K562 (cell line): Measurements from ENCODE around the gene PLPP4.

Experiments used
- CTCF ChIP-seq, 3 experiments: IDR thresholded peaks in 2 of 3; conservative IDR thresholded peaks in 1 of 3; 2 replicates each; pipeline ENCODE4 v1.5.1; 2011 to 2012; ENCODE audit warnings: low read length in 3 of 3, mild to moderate bottlenecking in 3 of 3, control low read depth in 2 of 3, improper control_type of control experiment in 1 of 3, inconsistent platforms in 1 of 3, low read depth in 1 of 3, mixed read lengths in 1 of 3, moderate library complexity in 1 of 3; ENCODE audit not compliant: insufficient read depth in 2 of 3
- RAD21 ChIP-seq, 2 experiments: fragments of 250-450 bp in 1 of 2; fragments of 450-650 bp in 1 of 2; sonication (Bioruptor Pico) in 1 of 2; formaldehyde crosslinking in 1 of 2; IDR thresholded peaks in 1 of 2; conservative IDR thresholded peaks in 1 of 2; 2 replicates each; pipeline versions ENCODE4 v1.4.0 to v1.8.0; 2020 to 2022; ENCODE audit warnings: mild to moderate bottlenecking in 2 of 2, moderate library complexity in 1 of 2
- TEAD4 ChIP-seq, 2 experiments: sonication (generic) in 1 of 2; formaldehyde crosslinking in 1 of 2; IDR thresholded peaks; 2 replicates each; pipeline versions ENCODE4 v1.6.1 to v1.8.0; 2012 to 2022; ENCODE audit warnings: borderline replicate concordance in 1 of 2, inconsistent platforms in 1 of 2, low read length in 1 of 2, mild to moderate bottlenecking in 1 of 2, missing genetic modification reagents in 1 of 2
- TF ChIP-seq, protein P1 (sequence below), 2 experiments: fragments of 200-800 bp in 1 of 2; sonication (Bioruptor generic) in 1 of 2; sonication (generic) in 1 of 2; formaldehyde crosslinking in 1 of 2; IDR thresholded peaks in 1 of 2; conservative IDR thresholded peaks in 1 of 2; 2 replicates each; pipeline versions ENCODE4 v1.5.0 to v1.6.1; 2016 to 2020; ENCODE audit warnings: missing compliant biosample characterization in 1 of 2, missing genetic modification characterization in 1 of 2, missing genetic modification reagents in 1 of 2
- TF ChIP-seq, protein P2 (sequence below): fragments of 450-650 bp; formaldehyde crosslinking; IDR thresholded peaks from 2 replicates; pipeline ENCODE4 v1.4.0; 2022; ENCODE audit warnings: missing genetic modification characterization

DNA sequence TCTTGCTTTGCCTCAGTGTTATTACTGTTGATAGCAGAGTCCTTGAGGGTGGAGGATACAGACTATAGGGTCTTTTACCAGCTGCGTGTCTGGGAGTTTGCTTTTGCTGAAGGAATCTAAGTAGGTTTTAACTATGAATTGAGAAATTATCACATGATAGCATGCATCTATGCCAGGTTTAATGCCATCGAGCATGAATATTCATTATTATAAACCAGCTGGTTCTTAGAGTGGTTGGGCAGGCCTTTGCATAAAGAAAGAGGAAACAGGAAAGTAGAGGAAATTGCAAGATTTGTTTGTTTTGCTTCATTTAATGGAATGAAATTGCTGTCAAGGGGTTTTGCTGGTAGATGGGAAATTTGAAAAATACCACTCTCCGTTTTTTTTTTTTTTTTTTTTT is 70.7 kb downstream of the PLPP4 start:
- no peak for TF ChIP-seq TEAD4 (IDR thresholded peaks at IDR 0.05; ENCODE audit: low read length)
- no peak for TF ChIP-seq TEAD4 (CRISPR knock-in tag; IDR thresholded peaks at IDR 0.05; ENCODE audit: borderline replicate concordance)
- no peak for TF ChIP-seq RAD21 (CRISPR knock-in tag; conservative IDR thresholded peaks at IDR 0.05 in 1 of 2, IDR thresholded peaks at IDR 0.05 in 1 of 2)
- no peak for TF ChIP-seq CTCF (IDR thresholded peaks at IDR 0.05 in 2 of 3, conservative IDR thresholded peaks at IDR 0.05 in 1 of 3; ENCODE audit: insufficient read depth in 2 of 3, low read depth in 1 of 3, low read length in 3 of 3)
- TF ChIP-seq, protein P1, sequence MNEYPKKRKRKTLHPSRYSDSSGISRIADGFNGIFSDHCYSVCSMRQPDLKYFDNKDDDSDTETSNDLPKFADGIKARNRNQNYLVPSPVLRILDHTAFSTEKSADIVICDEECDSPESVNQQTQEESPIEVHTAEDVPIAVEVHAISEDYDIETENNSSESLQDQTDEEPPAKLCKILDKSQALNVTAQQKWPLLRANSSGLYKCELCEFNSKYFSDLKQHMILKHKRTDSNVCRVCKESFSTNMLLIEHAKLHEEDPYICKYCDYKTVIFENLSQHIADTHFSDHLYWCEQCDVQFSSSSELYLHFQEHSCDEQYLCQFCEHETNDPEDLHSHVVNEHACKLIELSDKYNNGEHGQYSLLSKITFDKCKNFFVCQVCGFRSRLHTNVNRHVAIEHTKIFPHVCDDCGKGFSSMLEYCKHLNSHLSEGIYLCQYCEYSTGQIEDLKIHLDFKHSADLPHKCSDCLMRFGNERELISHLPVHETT (CRISPR knock-in tag; conservative IDR thresholded peaks at IDR 0.05 in 1 of 2, IDR thresholded peaks at IDR 0.05 in 1 of 2): no peak
- TF ChIP-seq, protein P2, sequence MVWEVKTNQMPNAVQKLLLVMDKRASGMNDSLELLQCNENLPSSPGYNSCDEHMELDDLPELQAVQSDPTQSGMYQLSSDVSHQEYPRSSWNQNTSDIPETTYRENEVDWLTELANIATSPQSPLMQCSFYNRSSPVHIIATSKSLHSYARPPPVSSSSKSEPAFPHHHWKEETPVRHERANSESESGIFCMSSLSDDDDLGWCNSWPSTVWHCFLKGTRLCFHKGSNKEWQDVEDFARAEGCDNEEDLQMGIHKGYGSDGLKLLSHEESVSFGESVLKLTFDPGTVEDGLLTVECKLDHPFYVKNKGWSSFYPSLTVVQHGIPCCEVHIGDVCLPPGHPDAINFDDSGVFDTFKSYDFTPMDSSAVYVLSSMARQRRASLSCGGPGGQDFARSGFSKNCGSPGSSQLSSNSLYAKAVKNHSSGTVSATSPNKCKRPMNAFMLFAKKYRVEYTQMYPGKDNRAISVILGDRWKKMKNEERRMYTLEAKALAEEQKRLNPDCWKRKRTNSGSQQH: no peak
